GM18858 (cell line): ENCODE measurements around the gene JUN.

Experiments used
- ATAC-seq: cut with Tn5 transposase; IDR thresholded peaks from one replicate; pipeline ENCODE4 v1.9.1; 2021; ENCODE audit not compliant: unreplicated experiment

The JUN gene

GRCh38 chr1:58764294-58764978 lies 19.4 kb downstream of the JUN start:
- no peak for ATAC-seq

- no peak for ATAC-seq
Measured at GRCh38 chr1:58763214-58763613, 20.6 kb downstream of the JUN start.

GRCh38 chr1:58762806-58763205 lies 21.0 kb downstream of the JUN start:
- no peak for ATAC-seq

GRCh38 chr1:58755468-58755872 lies 28.4 kb downstream of the JUN start:
- ATAC-seq: no peak

GRCh38 chr1:58754683-58755467 lies 29.0 kb downstream of the JUN start:
- no peak for ATAC-seq

GRCh38 chr1:58754073-58754613 lies 29.7 kb downstream of the JUN start:
- no peak for ATAC-seq

GRCh38 chr1:58753431-58753866 lies 30.4 kb downstream of the JUN start:
- no peak for ATAC-seq

GRCh38 chr1:58749646-58750045 lies 34.2 kb downstream of the JUN start:
- no peak for ATAC-seq

GRCh38 chr1:58748666-58749065 lies 35.2 kb downstream of the JUN start:
- no peak for ATAC-seq

- ATAC-seq: no peak
Measured at GRCh38 chr1:58746757-58747156, 37.1 kb downstream of the JUN start.

GRCh38 chr1:58746182-58746581 lies 37.7 kb downstream of the JUN start:
- no peak for ATAC-seq

- ATAC-seq: no peak
Measured at GRCh38 chr1:58745666-58746065, 38.2 kb downstream of the JUN start.

GRCh38 chr1:58745117-58745516 lies 38.7 kb downstream of the JUN start:
- no peak for ATAC-seq

GRCh38 chr1:58741678-58742553 lies 41.9 kb downstream of the JUN start:
- no peak for ATAC-seq

- ATAC-seq: no peak
Measured at GRCh38 chr1:58739856-58740466, 43.9 kb downstream of the JUN start.

GRCh38 chr1:58738876-58739275 lies 45.0 kb downstream of the JUN start:
- ATAC-seq: no peak

GRCh38 chr1:58735586-58735985 lies 48.3 kb downstream of the JUN start:
- ATAC-seq: no peak

GRCh38 chr1:58734630-58735029 lies 49.2 kb downstream of the JUN start:
- no peak for ATAC-seq

- ATAC-seq: no peak
Measured at GRCh38 chr1:58732087-58732775, 51.6 kb downstream of the JUN start.
